Measurements from ENCODE around the gene RCOR3.
"Not testable (repeated sequence)": the region's sequence is repeated elsewhere in the genome, so short reads cannot be mapped to it uniquely, and the experiment has no call there.

The RCOR3 gene

GRCh38 chr1:211340622-211341507, 81.7 kb downstream of the RCOR3 start:
- DNase-seq (ENCODE audit: low read depth in 2 of 2), result no peak

GRCh38 chr1:211341999-211342398, 82.8 kb downstream of the RCOR3 start:
- DNase-seq (ENCODE audit: low read depth in 2 of 2), result no peak

GRCh38 chr1:211343607-211344006, 84.4 kb downstream of the RCOR3 start:
- no peak for DNase-seq (ENCODE audit: low read depth in 2 of 2)

DNA sequence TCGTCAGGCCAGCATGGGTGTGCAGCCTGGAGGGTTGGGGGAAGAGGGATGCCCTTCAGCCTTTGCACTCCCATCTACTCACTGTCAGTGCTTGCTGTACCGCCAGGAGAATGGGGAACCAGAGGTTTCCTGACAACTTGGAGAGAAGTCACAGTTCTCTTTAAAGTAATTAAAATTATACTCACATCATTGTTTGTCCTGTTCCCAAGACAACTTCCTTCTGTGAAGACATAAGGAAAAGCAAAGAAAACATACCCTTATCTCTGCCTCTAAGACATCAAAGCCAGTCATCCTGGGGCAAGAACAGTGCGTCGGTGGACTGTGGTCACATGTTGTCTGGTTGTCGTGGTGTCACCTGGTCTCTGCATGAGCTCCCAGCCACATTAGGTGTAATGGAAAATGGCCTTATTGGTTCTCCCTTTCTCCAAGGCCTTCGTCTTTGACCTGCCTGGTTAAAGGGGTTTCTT, 85.0 kb downstream of the RCOR3 start:
- no peak for DNase-seq (ENCODE audit: low read depth in 2 of 2)

DNA sequence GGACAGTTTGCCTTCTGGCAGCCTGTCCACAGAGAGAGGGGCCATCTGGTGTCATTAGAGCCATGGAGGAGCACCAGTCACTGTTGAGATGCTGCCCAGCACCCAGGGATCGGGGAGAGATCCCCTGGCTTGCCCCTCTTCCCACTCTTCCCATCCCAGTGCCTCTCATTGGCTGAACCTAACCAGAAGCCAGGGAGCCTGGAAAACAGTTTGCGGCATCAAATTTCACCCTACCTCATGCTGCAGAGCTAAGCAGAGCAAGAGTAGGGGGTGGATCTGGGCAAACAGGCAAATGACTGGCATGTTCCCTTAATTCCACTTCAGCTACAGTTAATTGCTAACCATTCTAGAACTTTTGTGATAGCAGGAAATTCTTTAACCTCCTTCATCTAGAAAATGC, 86.6 kb downstream of the RCOR3 start:
- DNase-seq (ENCODE audit: low read depth in 2 of 2), result no peak

- no peak for DNase-seq (ENCODE audit: low read depth in 2 of 2)
Measured at GRCh38 chr1:211347077-211347844, 88.1 kb downstream of the RCOR3 start.

- DNase-seq (ENCODE audit: low read depth in 2 of 2), result no peak
Measured at GRCh38 chr1:211348547-211348946, 89.4 kb downstream of the RCOR3 start.

DNA sequence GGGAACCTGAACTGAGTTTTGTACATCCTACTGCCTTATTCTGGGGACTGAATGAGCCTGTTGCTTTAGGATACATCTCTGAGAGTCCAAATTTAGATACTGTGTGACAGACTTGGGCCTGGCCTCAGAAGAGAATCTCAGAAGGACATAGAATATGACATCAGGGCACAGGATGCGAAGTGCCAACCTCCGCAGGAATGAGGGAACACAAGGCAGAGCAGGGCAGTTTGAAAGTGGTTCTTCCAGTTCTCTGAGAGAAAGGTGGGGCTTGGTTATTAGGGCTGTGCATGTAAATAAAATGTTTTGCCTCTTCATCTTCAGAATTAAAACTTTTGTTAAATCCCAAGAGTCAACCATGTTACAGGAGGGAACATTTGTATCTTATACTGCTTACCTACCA, 90.6 kb downstream of the RCOR3 start:
- no peak for DNase-seq (ENCODE audit: low read depth in 2 of 2)

GRCh38 chr1:211352055-211352454, 92.9 kb downstream of the RCOR3 start:
- not testable (repeated sequence) for DNase-seq (ENCODE audit: low read depth in 2 of 2)

- no peak for DNase-seq (ENCODE audit: low read depth in 2 of 2)
Measured at GRCh38 chr1:211352465-211352864, 93.3 kb downstream of the RCOR3 start.

DNA sequence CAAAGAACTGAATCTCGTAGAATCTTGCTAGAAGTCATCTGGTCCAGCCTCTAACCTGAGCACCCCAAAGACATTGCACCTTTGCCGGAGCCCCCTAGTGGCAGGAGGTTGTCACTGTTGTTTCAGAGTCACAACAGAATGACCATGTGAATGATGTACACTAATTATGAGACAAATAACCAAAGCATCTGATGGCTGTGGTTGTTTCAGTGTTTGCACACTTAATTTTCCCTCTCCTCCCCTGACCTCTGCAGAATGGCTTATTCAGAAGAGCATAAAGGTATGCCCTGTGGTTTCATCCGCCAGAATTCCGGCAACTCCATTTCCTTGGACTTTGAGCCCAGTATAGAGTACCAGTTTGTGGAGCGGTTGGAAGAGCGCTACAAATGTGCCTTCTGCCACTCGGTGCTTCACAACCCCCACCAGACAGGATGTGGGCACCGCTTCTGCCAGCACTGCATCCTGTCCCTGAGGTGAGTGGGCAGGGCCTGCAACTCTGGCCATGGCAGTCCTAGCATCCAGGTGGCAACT, 93.9 kb downstream of the RCOR3 start:
- peak in 1 of 2 donors; percentile 43 for DNase-seq (ENCODE audit: low read depth in 2 of 2)

- no peak for DNase-seq (ENCODE audit: low read depth in 2 of 2)
Measured at GRCh38 chr1:211353562-211354212, 94.5 kb downstream of the RCOR3 start.

DNA sequence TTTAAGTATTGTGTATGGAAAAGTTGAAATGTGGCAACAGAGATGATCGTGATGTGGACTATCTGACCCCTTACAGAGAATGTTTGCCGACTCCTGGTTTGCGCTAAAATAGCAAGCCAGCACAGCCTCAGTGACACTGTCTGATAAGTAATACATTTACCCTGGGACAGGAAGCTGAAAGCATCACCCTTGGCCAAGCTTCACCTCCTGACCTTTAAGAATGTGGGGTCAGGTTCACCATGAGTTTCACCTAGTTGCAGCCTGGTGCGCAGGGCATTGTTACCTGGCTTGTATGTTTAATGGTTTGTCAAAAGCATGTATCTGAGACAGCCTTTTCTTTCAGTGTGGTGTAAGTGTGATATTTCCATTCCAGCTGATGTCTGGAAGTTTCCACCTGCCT, 96.7 kb downstream of the RCOR3 start:
- no peak for DNase-seq (ENCODE audit: low read depth in 2 of 2)

GRCh38 chr1:211356723-211357407, 97.7 kb downstream of the RCOR3 start:
- DNase-seq (ENCODE audit: low read depth in 2 of 2), result no peak

GRCh38 chr1:211358685-211359084, 99.5 kb downstream of the RCOR3 start:
- DNase-seq (ENCODE audit: low read depth in 2 of 2), result no peak

DNA sequence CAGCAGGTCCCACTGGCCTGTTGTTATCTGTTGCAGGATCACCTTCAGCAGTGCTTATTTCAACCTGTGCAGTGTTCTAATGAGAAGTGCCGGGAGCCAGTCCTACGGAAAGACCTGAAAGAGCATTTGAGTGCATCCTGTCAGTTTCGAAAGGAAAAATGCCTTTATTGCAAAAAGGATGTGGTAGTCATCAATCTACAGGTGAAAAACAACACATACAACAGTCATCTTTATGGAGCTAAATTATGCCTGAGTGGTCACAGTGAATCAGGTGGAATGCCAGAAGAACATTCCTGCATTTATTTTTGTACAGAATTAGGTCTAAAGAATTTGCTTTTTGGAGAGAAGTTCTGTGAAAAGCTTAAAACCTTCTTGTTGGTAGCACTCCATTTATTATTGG, 100.7 kb downstream of the RCOR3 start:
- DNase-seq (ENCODE audit: low read depth in 2 of 2), result no peak

GRCh38 chr1:211361202-211361601, 102.0 kb downstream of the RCOR3 start:
- DNase-seq (ENCODE audit: low read depth in 2 of 2), result no peak
